HCT116 (cell line): ENCODE measurements around the gene SLC29A1. TPM values are rescaled to one million over a fixed set of nuclear protein-coding genes. Genes with fewer than 3 reads are reported as not detected.
A peak's percentile ranks its signal among the peaks of the same experiment; 100 is the strongest.

Source experiments
- ATAC-seq: fragments of 200-7000 bp; cut with Tn5 transposase; 2 replicates; pipeline ENCODE4 v1.9.1; 2020; ENCODE audit warnings: mild to moderate bottlenecking, moderate library complexity
- BruUV-seq: library from RNA; stranded (reverse); fragments of 400-500 nt; replicated peaks from 2 replicates; lab custom pipeline; 2021; lab: Mats Ljungman, UMichigan
- CTCF ChIA-PET: fragments of 300-600 bp; sonication (Branson Sonifier 250); formaldehyde crosslinking; loops from one replicate; lab custom pipeline; 2021; ENCODE audit warnings: antibody characterized with exemption; lab: Charles Lee
- POLR2A ChIA-PET: fragments of 300-600, 350-600 bp; sonication (Branson Sonifier 250); formaldehyde crosslinking; loops from one replicate; lab custom pipeline; 2021; ENCODE audit warnings: antibody characterized with exemption; lab: Charles Lee
- RAD21 ChIA-PET, 2 experiments: fragments of 300-600 bp; sonication (Branson Sonifier 250); formaldehyde crosslinking; loops; one replicate each; lab custom pipeline; 2023; ENCODE audit warnings: low total read pairs in 2 of 2; ENCODE audit not compliant: uncharacterized antibody in 2 of 2, unreplicated experiment in 2 of 2, low non-redundant PET in 1 of 2; lab: Charles Lee
- DNase-seq: peaks from one replicate; pipeline ENCODE4 v3.0.0-alpha.2; 2010; ENCODE audit warnings: low read depth, low spot score
- H2AFZ ChIP-seq: fragments of 200-600 bp; shearing (Covaris generic), sonication (generic); 2 replicates; pipeline ENCODE4 v1.6.1; 2017; ENCODE audit warnings: low read depth, mixed run types, mixed read lengths, antibody characterized with exemption, low read length; ENCODE audit not compliant: poor library complexity, severe bottlenecking
- H3K27ac ChIP-seq: 2 replicates; pipeline ENCODE4 v1.5.1; 2012; ENCODE audit warnings: low read depth, low read length
- H3K27me3 ChIP-seq: fragments of 200-600 bp; sonication (generic); 2 replicates; pipeline ENCODE4 v1.6.1; 2016; ENCODE audit warnings: mixed run types, low read length, mixed read lengths; ENCODE audit not compliant: insufficient read depth
- H3K36me3 ChIP-seq, 2 experiments: fragments of 200-500 bp in 1 of 2; fragments of 200-600 bp in 1 of 2; sonication (Bioruptor generic) in 1 of 2; sonication (generic) in 1 of 2; 2 replicates each; pipeline versions ENCODE4 v1.5.1 to v1.6.1; 2014 to 2016; ENCODE audit warnings: low read length in 2 of 2, inconsistent platforms in 1 of 2, mixed read lengths in 1 of 2, mixed run types in 1 of 2; ENCODE audit not compliant: insufficient read depth in 2 of 2, control insufficient read depth in 1 of 2
- H3K4me1 ChIP-seq, 2 experiments: fragments of 200-600 bp in 1 of 2; sonication (generic) in 1 of 2; 2 replicates each; pipeline versions ENCODE4 v1.5.1 to v1.6.1; 2012 to 2017; ENCODE audit warnings: low read length in 2 of 2, inconsistent platforms in 1 of 2, mild to moderate bottlenecking in 1 of 2, mixed read lengths in 1 of 2, mixed run types in 1 of 2, moderate library complexity in 1 of 2; ENCODE audit not compliant: insufficient read depth in 2 of 2, control insufficient read depth in 1 of 2
- H3K4me2 ChIP-seq: fragments of 200-600 bp; sonication (generic); 2 replicates; pipeline ENCODE4 v1.6.1; 2017; ENCODE audit warnings: mixed run types, low read length, mixed read lengths
- H3K4me3 ChIP-seq, 2 experiments: fragments of 200-600 bp in 1 of 2; sonication (generic) in 1 of 2; replicated peaks in 1 of 2; 2 replicates each; pipeline ENCODE4 v1.5.1; 2011 to 2016; ENCODE audit warnings: low read length in 2 of 2, control low read depth in 1 of 2, low read depth in 1 of 2, mild to moderate bottlenecking in 1 of 2, mixed read lengths in 1 of 2, mixed run types in 1 of 2
- H3K79me2 ChIP-seq: fragments of 200-600 bp; sonication (generic); 2 replicates; pipeline ENCODE4 v1.6.1; 2017; ENCODE audit warnings: mild to moderate bottlenecking, mixed run types, low read length, moderate library complexity, mixed read lengths; ENCODE audit not compliant: insufficient read depth
- H3K9ac ChIP-seq: fragments of 200-600 bp; sonication (generic); 2 replicates; pipeline ENCODE4 v1.6.1; 2016; ENCODE audit warnings: low read length, mixed read lengths
- H3K9me2 ChIP-seq: fragments of 200-600 bp; sonication (generic), shearing (Covaris generic); 2 replicates; pipeline ENCODE4 v1.6.1; 2017; ENCODE audit warnings: mixed run types, mild to moderate bottlenecking, moderate library complexity; ENCODE audit not compliant: insufficient read depth
- H3K9me3 ChIP-seq, 2 experiments: fragments of 200-500 bp in 1 of 2; fragments of 200-600 bp in 1 of 2; sonication (Bioruptor generic) in 1 of 2; sonication (generic) in 1 of 2; 2 replicates each; pipeline ENCODE4 v1.6.1; 2014 to 2017; ENCODE audit warnings: low read length in 2 of 2, mixed read lengths in 2 of 2, inconsistent platforms in 1 of 2, low read depth in 1 of 2, mild to moderate bottlenecking in 1 of 2, mixed run types in 1 of 2, moderate library complexity in 1 of 2; ENCODE audit not compliant: control insufficient read depth in 1 of 2, insufficient read depth in 1 of 2
- H4K20me1 ChIP-seq: fragments of 200-600 bp; sonication (generic), shearing (Covaris generic); 2 replicates; pipeline ENCODE4 v1.6.1; 2017; ENCODE audit warnings: mixed run types, mild to moderate bottlenecking, moderate library complexity; ENCODE audit not compliant: insufficient read depth
- FOSL1 ChIP-seq: IDR thresholded peaks from 2 replicates; pipeline ENCODE4 v1.6.1; 2012; ENCODE audit warnings: low read depth
- JUND ChIP-seq: IDR thresholded peaks from 2 replicates; pipeline ENCODE4 v1.6.1; 2012
- RAD21 ChIP-seq: IDR thresholded peaks from 2 replicates; pipeline ENCODE4 v1.6.1; 2012; ENCODE audit warnings: low read depth, mild to moderate bottlenecking
- YY1 ChIP-seq: IDR thresholded peaks from 2 replicates; pipeline ENCODE4 v1.6.1; 2011; ENCODE audit warnings: low read length, low read depth, moderate library complexity, mild to moderate bottlenecking; ENCODE audit not compliant: insufficient replicate concordance; ENCODE audit errors: extremely low read depth
- intact Hi-C: fragments of 100-400 bp; cut with micrococcal nuclease; formaldehyde crosslinking; loops from 2 replicates; pipeline ENCODE4 v1.10.0; 2022
- total RNA-seq: library from RNA; stranded (reverse); gene quantifications from one replicate; pipeline ENCODE4 v1.2.1, GENCODE V29; 2021; ENCODE audit not compliant: unreplicated experiment
- TF ChIP-seq, protein P1 (sequence below): IDR thresholded peaks from 2 replicates; pipeline ENCODE4 v1.6.1; 2012
- TF ChIP-seq, protein P2 (sequence below), 3 experiments: fragments of 200-600 bp in 1 of 3; sonication (generic) in 1 of 3; IDR thresholded peaks in 2 of 3; conservative IDR thresholded peaks in 1 of 3; 2 replicates each; pipeline ENCODE4 v1.5.1; 2012 to 2017; ENCODE audit warnings: low read depth in 2 of 3, low read length in 2 of 3, antibody characterized with exemption in 1 of 3, borderline replicate concordance in 1 of 3, control low read depth in 1 of 3, mild to moderate bottlenecking in 1 of 3, mixed read lengths in 1 of 3, mixed run types in 1 of 3, moderate library complexity in 1 of 3; ENCODE audit not compliant: insufficient read depth in 1 of 3

SLC29A1 gene
- total RNA-seq, 1 experiment from 2014 or later: 67.6 TPM

DNA sequence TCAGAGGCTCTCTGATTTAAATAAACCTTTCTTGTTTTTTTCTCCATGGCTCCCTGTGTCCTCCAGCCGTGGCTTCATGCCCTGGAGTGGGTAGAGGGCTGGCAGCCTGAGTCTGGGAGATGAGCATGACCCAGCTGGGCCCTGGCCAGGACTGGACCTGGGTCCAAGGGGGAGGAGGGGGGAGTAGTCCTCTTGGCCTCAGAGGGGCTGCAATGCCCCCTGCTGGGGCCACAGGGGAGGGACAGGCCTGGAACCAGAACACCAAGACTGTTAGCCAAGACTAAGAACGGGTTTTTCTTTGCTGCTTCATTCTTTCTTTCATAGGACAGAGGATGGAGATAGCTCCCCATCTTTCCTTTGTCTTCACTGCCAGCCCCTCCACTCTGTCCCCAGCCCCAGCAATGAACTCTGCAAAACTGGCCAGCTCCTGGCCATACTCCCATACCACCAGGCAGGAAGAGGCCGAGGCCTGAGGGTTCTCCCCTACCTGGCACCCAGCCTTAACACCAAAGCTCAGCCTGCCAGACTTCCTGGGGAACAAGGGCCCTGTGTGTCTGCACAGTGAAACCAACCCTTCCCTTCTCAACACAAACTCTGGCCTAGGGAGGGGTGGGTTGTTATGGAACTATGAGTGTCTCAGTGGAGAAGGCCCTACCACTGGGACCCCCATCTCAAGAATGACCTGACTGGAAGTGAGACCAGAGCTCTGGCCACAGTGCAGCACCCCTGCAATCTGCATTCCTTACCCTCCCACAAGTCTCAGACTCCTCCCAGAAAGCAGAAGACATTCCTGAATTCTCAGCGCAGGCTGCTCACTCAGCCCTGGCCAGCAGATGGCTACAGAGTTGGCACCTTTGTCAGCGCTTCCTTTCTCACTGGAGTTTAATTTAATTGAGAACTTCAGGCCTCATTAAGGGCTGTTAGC lies 11.0 kb downstream of the SLC29A1 start:
- ATAC-seq: peak; percentile 53
- Histone ChIP-seq H3K9ac (no peak overlapping the region), H3K9me2 (no peaks in the 10 kb centered on the region), H3K4me2 (peak overlapping the region; percentile 35; the same call in 1 of the 2 replicates), H2AFZ (no peak overlapping the region), H3K36me3 (peaks cover 17 to 48% of the 10 kb centered on the region in 2 experiments; a peak in 3 of 4 replicates), H4K20me1 (no peaks in the 10 kb centered on the region), H3K4me3 (no peak overlapping the region), H3K4me1 (peaks cover 29 to 42% of the 10 kb centered on the region in 2 experiments), H3K27ac (peak overlapping the region; percentile 41), H3K9me3 (no peaks in the 10 kb centered on the region), H3K79me2 (no peaks in the 10 kb centered on the region), H3K27me3 (no peaks in the 10 kb centered on the region)
- ChIA-PET CTCF (interaction anchor here (0.9 to 2.6 kb wide), 8 partner anchors 8 to 137 kb away, joined by 3 to 22 read pairs (median 7); partner anchors contain the start of genes HSP90AB1 and SLC29A1), POLR2A (interaction anchor here (1.4 to 2.5 kb wide), 2 partner anchors 11 to 12 kb away, joined by 7 to 20 read pairs; partner anchors contain the start of genes HSP90AB1 and SLC29A1), RAD21 (no interaction called here)
- no peak for DNase-seq
- BruUV-seq: no TSS peak
- intact Hi-C loops: loop anchor here (1.0 kb wide), 2 partner anchors 62 to 138 kb away; no protein-coding TSS in a partner anchor
- TF ChIP-seq YY1 (no peak), JUND (no peak), FOSL1 (no peak), RAD21 (peak; percentile 76)
- TF ChIP-seq, protein P1, sequence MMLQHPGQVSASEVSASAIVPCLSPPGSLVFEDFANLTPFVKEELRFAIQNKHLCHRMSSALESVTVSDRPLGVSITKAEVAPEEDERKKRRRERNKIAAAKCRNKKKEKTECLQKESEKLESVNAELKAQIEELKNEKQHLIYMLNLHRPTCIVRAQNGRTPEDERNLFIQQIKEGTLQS: no peak
- TF ChIP-seq, protein P2, sequence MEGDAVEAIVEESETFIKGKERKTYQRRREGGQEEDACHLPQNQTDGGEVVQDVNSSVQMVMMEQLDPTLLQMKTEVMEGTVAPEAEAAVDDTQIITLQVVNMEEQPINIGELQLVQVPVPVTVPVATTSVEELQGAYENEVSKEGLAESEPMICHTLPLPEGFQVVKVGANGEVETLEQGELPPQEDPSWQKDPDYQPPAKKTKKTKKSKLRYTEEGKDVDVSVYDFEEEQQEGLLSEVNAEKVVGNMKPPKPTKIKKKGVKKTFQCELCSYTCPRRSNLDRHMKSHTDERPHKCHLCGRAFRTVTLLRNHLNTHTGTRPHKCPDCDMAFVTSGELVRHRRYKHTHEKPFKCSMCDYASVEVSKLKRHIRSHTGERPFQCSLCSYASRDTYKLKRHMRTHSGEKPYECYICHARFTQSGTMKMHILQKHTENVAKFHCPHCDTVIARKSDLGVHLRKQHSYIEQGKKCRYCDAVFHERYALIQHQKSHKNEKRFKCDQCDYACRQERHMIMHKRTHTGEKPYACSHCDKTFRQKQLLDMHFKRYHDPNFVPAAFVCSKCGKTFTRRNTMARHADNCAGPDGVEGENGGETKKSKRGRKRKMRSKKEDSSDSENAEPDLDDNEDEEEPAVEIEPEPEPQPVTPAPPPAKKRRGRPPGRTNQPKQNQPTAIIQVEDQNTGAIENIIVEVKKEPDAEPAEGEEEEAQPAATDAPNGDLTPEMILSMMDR (IDR thresholded peaks at IDR 0.05 in 2 of 3, conservative IDR thresholded peaks at IDR 0.05 in 1 of 3; ENCODE audit: borderline replicate concordance in 1 of 3, insufficient read depth in 1 of 3, low read depth in 2 of 3, low read length in 2 of 3): peak; percentile 68 to 82 (median 77)
